GM12878 (cell line): ENCODE measurements around the gene ADGRD1. TPM values are rescaled to one million over a fixed set of nuclear protein-coding genes. Genes with fewer than 3 reads are reported as not detected.

Experiments
- ATAC-seq: fragments of 200-7000 bp; cut with Tn5 transposase; 3 replicates; pipeline ENCODE4 v1.9.1; 2020; ENCODE audit warnings: mild to moderate bottlenecking, moderate library complexity
- BruUV-seq: library from RNA; stranded (reverse); fragments of 400-500 nt; replicated peaks from 2 replicates; lab custom pipeline; 2021; lab: Mats Ljungman, UMichigan
- CTCF ChIA-PET: fragments of 300-600 bp; sonication (Branson Sonifier 250); formaldehyde crosslinking; extraction: SDS; loops from one replicate; lab custom pipeline; 2021; ENCODE audit warnings: inconsistent platforms; lab: Yijun Ruan, JAX
- POLR2A ChIA-PET: fragments of 350-600 bp; formaldehyde crosslinking; extraction: SDS; loops from one replicate; lab custom pipeline; 2021; ENCODE audit warnings: inconsistent platforms; lab: Charles Lee
- RAD21 ChIA-PET: fragments of 300-600 bp; sonication (Branson Sonifier 250); formaldehyde crosslinking; loops from one replicate; lab custom pipeline; 2023; ENCODE audit warnings: antibody characterized with exemption; ENCODE audit not compliant: unreplicated experiment; lab: Charles Lee
- SMC1A ChIA-PET: fragments of 300-600 bp; sonication (Branson Sonifier 250); formaldehyde crosslinking; loops from one replicate; lab custom pipeline; 2023; ENCODE audit not compliant: unreplicated experiment, uncharacterized antibody; lab: Charles Lee
- DNase-seq: peaks from one replicate; pipeline ENCODE4 v3.0.0-alpha.2; 2011; ENCODE audit warnings: low read depth, low spot score
- FAIRE-seq: peaks from 3 replicates; lab custom pipeline; 2011; peaks lifted over from hg19 to GRCh38; lab: Jason Lieb, UNC
- H2AFZ ChIP-seq: 2 replicates; pipeline ENCODE4 v1.6.0; 2011; ENCODE audit warnings: low read depth, low read length, control low read depth; ENCODE audit not compliant: control insufficient read depth
- H3K27ac ChIP-seq: 2 replicates; pipeline ENCODE4 v1.5.1; 2011; ENCODE audit warnings: control low read depth; ENCODE audit not compliant: control insufficient read depth, insufficient read depth
- H3K27me3 ChIP-seq, 2 experiments: replicated peaks in 1 of 2; 2 replicates each; pipeline versions ENCODE4 v1.6.0 to v1.6.1; 2011; ENCODE audit warnings: low read length in 1 of 2; ENCODE audit not compliant: control insufficient read depth in 2 of 2, insufficient read depth in 2 of 2
- H3K36me3 ChIP-seq, 2 experiments: 2 replicates each; pipeline ENCODE4 v1.5.1; 2011; ENCODE audit warnings: low read length in 1 of 2; ENCODE audit not compliant: control insufficient read depth in 2 of 2, insufficient read depth in 2 of 2
- H3K4me1 ChIP-seq: 2 replicates; pipeline ENCODE4 v1.6.1; 2011; ENCODE audit warnings: mild to moderate bottlenecking, low read length, moderate library complexity, mixed read lengths; ENCODE audit not compliant: control insufficient read depth, insufficient read depth
- H3K4me2 ChIP-seq: 2 replicates; pipeline ENCODE4 v1.6.0; 2011; ENCODE audit warnings: control low read depth; ENCODE audit not compliant: control insufficient read depth, insufficient read depth
- H3K4me3 ChIP-seq: fragments of 200-600 bp; sonication (generic); 2 replicates; pipeline ENCODE4 v1.5.1; 2016
- H3K79me2 ChIP-seq: 2 replicates; pipeline ENCODE4 v1.6.0; 2011; ENCODE audit warnings: low read length; ENCODE audit not compliant: control insufficient read depth, insufficient read depth
- H3K9ac ChIP-seq: 2 replicates; pipeline ENCODE4 v1.8.0; 2011; ENCODE audit warnings: low read length, control low read depth, mixed read lengths; ENCODE audit not compliant: control insufficient read depth, insufficient read depth
- H3K9me3 ChIP-seq: replicated peaks from 3 replicates; pipeline ENCODE4 v1.5.1; 2011; ENCODE audit warnings: mild to moderate bottlenecking, low read length; ENCODE audit not compliant: control insufficient read depth, insufficient read depth
- H4K20me1 ChIP-seq: 2 replicates; pipeline ENCODE4 v1.6.0; 2011; ENCODE audit not compliant: control insufficient read depth, insufficient read depth
- CREB1 ChIP-seq: IDR thresholded peaks from 2 replicates; pipeline ENCODE4 v1.6.1; 2012; ENCODE audit warnings: low read depth, mild to moderate bottlenecking, inconsistent platforms
- KDM1A ChIP-seq: fragments of 200-600 bp; sonication (generic); IDR thresholded peaks from 2 replicates; pipeline ENCODE4 v1.6.1; 2016; ENCODE audit warnings: borderline replicate concordance
- NFXL1 ChIP-seq: fragments of 450-650 bp; IDR thresholded peaks from 2 replicates; pipeline ENCODE4 v1.6.1; 2017; ENCODE audit warnings: antibody characterized with exemption, mild to moderate bottlenecking, borderline replicate concordance
- STAT3 ChIP-seq: IDR thresholded peaks from 2 replicates; pipeline ENCODE4 v1.6.1; 2011; ENCODE audit warnings: low read depth, low read length, improper control_type of control experiment
- TBL1XR1 ChIP-seq: IDR thresholded peaks from 2 replicates; pipeline ENCODE4 v1.6.1; 2012; ENCODE audit warnings: low read depth, low read length, improper control_type of control experiment
- ZNF207 ChIP-seq: fragments of 450-650 bp; IDR thresholded peaks from 2 replicates; pipeline ENCODE4 v1.6.1; 2014; ENCODE audit warnings: antibody characterized with exemption, mild to moderate bottlenecking, borderline replicate concordance
- WGBS: methylation state at CpG from one replicate; pipeline ENCODE4 v1.1.6; 2016; ENCODE audit warnings: low lambda C conversion rate; ENCODE audit not compliant: insufficient replicate concordance, insufficient coverage; ENCODE audit errors: missing lambda C conversion rate; 5-methylcytosine and 5-hydroxymethylcytosine counted together
- in situ Hi-C: fragments of 300-500 bp; cut with MboI; formaldehyde crosslinking; loops from 9 replicates; pipeline ENCODE4 v1.14.3; 2018; ENCODE audit warnings: mixed read lengths
- intact Hi-C: fragments of 100-400 bp; cut with micrococcal nuclease; formaldehyde crosslinking; loops from one replicate; pipeline ENCODE4 v1.14.2; 2022; ENCODE audit not compliant: unreplicated experiment
- polyA plus RNA-seq, 11 experiments: library from polyadenylated mRNA; depleted of rRNA in 4 of 11; unstranded in 6 of 11; stranded (reverse) in 5 of 11; fragments of >200 nt; fragmentation: Nextera tagmentation in 4 of 11; fragmentation: Illumina TruSeq in 1 of 11; extraction: Ambion mirVana in 4 of 11; extraction: Trizol in 1 of 11; gene quantifications; 1 replicate in 1 of 11; 2 replicates in 10 of 11; pipeline versions ENCODE4 v1.2.1 to v1.2.3, GENCODE V29; 2011 to 2016; ENCODE audit warnings: inconsistent platforms in 2 of 11, missing spikeins in 2 of 11, low read depth in 1 of 11
- total RNA-seq, 4 experiments: library from RNA; depleted of rRNA in 3 of 4; stranded (reverse); fragments of >200 nt in 3 of 4; fragmentation: Illumina TruSeq in 1 of 4; extraction: Trizol in 1 of 4; gene quantifications; 2 replicates each; pipeline versions ENCODE4 v1.2.1 to v1.2.3, GENCODE V29; 2013 to 2021
- TF ChIP-seq, protein P1 (sequence below): IDR thresholded peaks from 2 replicates; pipeline ENCODE4 v1.6.1; 2012; ENCODE audit warnings: improper control_type of control experiment, low read depth, low read length; ENCODE audit not compliant: insufficient replicate concordance

The ADGRD1 gene
- total and polyA plus RNA-seq, 10 of the 15 experiments (the other 5 are each of a cell fraction or from before 2014, with no cell fraction given) = 0.15 to 12.7 (median 1.2) TPM

DNA sequence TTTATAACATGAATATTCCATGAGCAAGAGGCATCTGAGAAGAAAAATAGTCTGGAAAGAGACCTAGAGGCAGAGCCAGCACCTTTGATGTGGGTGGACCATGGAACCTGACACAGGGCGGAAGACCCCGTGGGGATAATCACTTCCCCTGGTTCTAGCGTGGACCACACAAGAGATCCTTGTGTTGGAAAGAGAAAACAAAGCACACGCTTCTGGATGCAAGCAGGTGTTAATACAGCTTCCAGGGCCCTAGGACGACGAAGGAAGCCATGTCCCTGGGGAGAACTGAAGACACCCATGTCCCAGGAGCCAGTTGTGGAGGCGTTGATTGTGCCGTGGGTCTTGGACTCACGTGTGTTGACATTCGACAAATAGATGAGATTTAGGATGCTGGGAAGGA, 102.9 kb downstream of the ADGRD1 start:
- no peaks in the 10 kb centered on the region for H4K20me1 ChIP-seq
- H3K36me3 ChIP-seq = no peaks in the 10 kb centered on the region
- 28% methylated on average over 10 of the region's 10 CpGs for WGBS
- DNase-seq (no peak), FAIRE-seq (no peak), ATAC-seq (no peak)
- no peak overlapping the region for H3K4me3 ChIP-seq
- no TSS peak for BruUV-seq
- H3K9ac ChIP-seq = no peak overlapping the region
- ChIA-PET POLR2A (no interaction called here), SMC1A (interaction anchor here (0.7 to 1.2 kb wide), 2 partner anchors 12 to 36 kb away, joined by 3 to 5 read pairs; no protein-coding TSS in a partner anchor), CTCF (no interaction called here), RAD21 (no interaction called here)
- H3K27ac ChIP-seq = no peak overlapping the region
- H3K4me2 ChIP-seq = no peak overlapping the region
- no peaks in the 10 kb centered on the region for H3K27me3 ChIP-seq
- in situ Hi-C loops (no loop called here), intact Hi-C loops (no loop called here)
- H3K9me3 ChIP-seq = no peaks in the 10 kb centered on the region
- no peak for TF ChIP-seq STAT3
- no peak for TF ChIP-seq NFXL1
- TF ChIP-seq KDM1A = no peak
- TF ChIP-seq, protein P1, sequence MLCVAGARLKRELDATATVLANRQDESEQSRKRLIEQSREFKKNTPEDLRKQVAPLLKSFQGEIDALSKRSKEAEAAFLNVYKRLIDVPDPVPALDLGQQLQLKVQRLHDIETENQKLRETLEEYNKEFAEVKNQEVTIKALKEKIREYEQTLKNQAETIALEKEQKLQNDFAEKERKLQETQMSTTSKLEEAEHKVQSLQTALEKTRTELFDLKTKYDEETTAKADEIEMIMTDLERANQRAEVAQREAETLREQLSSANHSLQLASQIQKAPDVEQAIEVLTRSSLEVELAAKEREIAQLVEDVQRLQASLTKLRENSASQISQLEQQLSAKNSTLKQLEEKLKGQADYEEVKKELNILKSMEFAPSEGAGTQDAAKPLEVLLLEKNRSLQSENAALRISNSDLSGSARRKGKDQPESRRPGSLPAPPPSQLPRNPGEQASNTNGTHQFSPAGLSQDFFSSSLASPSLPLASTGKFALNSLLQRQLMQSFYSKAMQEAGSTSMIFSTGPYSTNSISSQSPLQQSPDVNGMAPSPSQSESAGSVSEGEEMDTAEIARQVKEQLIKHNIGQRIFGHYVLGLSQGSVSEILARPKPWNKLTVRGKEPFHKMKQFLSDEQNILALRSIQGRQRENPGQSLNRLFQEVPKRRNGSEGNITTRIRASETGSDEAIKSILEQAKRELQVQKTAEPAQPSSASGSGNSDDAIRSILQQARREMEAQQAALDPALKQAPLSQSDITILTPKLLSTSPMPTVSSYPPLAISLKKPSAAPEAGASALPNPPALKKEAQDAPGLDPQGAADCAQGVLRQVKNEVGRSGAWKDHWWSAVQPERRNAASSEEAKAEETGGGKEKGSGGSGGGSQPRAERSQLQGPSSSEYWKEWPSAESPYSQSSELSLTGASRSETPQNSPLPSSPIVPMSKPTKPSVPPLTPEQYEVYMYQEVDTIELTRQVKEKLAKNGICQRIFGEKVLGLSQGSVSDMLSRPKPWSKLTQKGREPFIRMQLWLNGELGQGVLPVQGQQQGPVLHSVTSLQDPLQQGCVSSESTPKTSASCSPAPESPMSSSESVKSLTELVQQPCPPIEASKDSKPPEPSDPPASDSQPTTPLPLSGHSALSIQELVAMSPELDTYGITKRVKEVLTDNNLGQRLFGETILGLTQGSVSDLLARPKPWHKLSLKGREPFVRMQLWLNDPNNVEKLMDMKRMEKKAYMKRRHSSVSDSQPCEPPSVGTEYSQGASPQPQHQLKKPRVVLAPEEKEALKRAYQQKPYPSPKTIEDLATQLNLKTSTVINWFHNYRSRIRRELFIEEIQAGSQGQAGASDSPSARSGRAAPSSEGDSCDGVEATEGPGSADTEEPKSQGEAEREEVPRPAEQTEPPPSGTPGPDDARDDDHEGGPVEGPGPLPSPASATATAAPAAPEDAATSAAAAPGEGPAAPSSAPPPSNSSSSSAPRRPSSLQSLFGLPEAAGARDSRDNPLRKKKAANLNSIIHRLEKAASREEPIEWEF = no peak
- no peak for TF ChIP-seq CREB1
- TF ChIP-seq TBL1XR1 = no peak
- TF ChIP-seq ZNF207 = no peak
- H3K79me2 ChIP-seq = no peaks in the 10 kb centered on the region
- no peaks in the 10 kb centered on the region for H3K4me1 ChIP-seq
- H2AFZ ChIP-seq = no peak overlapping the region
